Loucy (cell line): ENCODE results near the gene TSACC.

Experiments
- CTCF ChIP-seq: fragments of 200-600 bp; sonication (generic); conservative IDR thresholded peaks from 2 replicates; pipeline ENCODE4 v1.5.1; 2014; ENCODE audit warnings: mild to moderate bottlenecking, antibody characterized with exemption, low read length
- EZH2phosphoT487 ChIP-seq: fragments of 200-600 bp; IDR thresholded peaks from 2 replicates; pipeline ENCODE4 v1.6.1; 2018; ENCODE audit warnings: antibody characterized with exemption, mild to moderate bottlenecking, moderate library complexity, borderline replicate concordance

- TF ChIP-seq CTCF (no peak), EZH2phosphoT487 (no peak)
These were observed 39.4 kb upstream of the TSACC start, which contains the start of gene VHLL for GRCh38 chr1:156298852-156299357.
